ENCODE results near the gene NTN4.
A peak's percentile ranks its signal among the peaks of the same experiment; 100 is the strongest.
"Not testable (repeated sequence)": the region's sequence is repeated elsewhere in the genome, so short reads cannot be mapped to it uniquely, and the experiment has no call there.

NTN4 gene

DNA sequence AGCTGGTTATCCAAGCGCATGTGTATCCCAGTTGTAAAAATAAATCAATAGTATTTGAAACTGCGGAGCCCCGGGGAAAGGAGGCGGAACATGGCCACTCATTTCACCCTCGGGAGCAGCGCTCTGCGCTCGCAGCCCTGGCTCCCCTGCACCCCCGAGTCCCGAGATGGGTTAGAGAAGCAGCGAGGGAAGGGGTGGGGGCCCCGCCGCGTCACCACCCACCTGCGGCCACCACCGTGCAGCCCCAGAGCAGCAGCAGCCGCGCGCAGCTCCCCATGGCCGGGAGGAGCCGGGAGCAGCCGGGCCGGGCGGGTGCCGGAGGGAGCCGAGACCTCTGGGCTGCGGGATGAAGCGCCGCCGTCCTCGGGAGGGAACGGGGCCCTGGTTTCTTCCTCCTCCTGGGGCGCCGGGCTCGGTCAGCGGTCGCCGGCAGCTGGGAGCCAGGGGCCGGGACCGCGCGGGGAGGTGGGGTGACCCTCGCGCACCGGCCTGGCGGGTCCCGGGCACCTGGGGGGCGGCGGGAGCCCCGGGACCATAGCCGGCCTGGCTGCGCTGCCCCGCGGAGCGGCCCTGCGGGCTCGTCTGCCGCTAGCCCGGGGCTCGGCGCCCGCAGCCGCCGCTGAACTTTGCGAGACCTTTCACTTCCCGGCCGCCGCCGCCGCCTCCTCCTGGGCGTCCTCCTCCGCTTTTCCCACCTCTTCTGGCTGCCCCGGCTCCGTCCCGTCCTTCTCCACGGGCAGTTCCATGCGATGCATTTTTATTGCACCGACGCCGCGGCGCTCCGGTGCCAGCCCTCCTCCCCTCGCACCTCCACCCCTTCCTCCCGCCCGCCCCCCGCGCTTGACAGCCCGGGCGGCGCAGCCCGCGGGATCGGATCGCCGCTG lies at the start of gene NTN4:
NTN4 (minus strand) TSS at position 732 of the 884 bp plus-strand sequence; CDS start at position 277, 455 bp downstream.
- peak; percentile 43 for DNase-seq

DNA sequence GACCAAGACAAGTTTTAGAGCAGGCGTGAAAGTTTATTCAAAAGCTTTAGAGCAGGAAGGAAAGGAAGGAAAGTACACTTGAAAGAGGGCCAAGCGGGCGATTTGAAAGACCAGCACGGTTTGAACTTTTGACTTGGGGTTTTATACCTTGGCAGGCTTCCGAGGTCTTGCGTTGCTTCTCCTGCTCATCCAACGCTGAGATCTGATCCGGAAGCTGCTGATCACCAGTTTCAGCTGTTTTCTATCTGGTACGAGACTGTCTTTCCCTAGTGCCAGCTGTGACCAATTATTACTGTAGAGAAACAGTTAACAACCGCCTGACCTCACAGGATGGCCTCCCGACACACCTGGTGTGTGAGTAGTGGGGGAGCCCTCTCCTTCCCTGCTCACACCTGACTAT lies 47.6 kb upstream of the NTN4 start:
- peak; percentile 45 for DNase-seq

DNA sequence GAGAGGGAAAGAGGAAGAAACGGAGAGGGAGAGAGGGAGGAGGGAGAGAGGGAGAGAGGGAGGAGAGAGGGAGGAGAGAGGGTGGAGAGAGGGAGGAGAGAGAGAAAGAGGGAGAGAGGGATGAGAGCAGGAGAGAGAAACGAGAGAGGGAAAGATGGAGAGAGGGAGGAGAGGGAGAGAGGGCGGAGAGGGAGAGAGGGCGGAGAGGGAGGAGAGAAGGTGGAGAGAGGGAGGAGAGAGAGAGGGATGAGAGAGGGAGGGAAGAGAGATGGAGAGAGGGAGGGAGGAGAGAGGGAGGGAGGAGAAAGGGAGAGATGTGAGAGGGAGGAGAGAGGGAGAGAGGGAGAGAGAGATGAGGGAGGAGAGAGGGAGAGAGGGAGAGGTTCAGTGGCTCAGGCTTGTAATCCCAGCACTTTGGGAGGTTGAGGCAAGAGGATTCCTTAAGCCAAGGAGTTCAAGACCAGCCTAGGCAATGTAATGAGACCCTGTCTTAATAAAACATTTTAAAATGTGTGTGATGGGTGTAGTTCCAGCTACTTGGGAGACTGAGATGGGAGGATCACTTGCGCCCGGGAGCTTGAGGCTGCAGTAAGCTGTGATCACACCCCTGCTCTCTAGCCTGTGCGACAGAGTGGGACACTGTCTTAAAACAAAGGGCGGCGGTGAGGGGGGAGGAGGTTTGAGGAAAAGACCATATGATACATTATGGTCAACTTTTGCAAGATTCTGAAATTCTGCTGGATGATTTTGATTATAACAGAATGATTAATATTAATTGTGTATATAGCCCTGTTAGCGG lies 46.9 kb upstream of the NTN4 start:
- no peak for DNase-seq

DNA sequence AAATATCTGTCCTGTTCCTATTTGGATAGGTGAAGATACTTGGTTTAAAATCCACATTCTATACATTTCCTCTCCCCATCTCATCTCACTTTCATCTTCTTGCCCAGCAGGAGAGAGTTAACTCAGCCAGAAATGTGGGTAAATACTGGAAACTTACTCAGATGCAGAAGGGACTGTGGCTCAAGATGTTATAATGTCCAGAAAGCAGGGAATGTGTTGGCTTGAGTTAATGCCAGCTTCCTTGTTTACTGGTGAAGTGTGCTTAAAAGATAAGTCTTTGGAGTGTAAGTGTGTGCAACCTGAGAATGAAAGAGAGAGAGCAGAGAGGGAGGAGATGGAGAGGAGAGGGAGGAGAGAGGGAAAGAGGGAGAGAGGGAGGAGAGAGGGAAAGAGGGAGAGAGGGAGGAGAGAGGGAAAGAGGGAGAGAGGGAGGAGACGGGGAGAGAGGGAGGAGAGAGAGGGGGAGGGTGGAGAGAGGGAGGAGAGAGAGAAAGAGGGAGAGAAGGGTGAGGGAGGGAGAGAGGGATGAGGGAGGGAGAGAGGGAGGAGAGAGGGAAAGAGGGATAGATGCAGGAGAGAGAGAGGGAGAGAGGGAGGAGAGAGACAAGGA lies 46.2 kb upstream of the NTN4 start:
- DNase-seq, result no peak

DNA sequence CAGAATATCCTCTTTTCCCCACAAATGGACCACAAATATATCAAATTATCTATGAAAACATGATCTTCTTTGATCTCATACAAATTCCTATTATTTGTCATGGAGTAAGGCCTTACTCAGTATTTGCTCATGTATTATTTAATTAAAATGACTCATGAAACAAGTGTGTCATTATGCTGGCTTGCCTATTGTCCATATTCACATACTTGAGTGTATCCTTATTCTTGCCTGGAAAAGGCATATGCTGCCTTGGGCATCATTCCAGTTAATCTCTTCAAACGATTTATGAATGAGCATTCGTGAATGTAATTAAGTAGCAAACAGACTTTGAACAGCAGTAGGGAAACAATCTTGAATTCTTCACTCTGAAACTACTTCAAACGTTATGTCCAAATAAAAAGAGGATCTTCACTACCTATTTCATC lies 45.6 kb upstream of the NTN4 start:
- DNase-seq, result no peak

DNA sequence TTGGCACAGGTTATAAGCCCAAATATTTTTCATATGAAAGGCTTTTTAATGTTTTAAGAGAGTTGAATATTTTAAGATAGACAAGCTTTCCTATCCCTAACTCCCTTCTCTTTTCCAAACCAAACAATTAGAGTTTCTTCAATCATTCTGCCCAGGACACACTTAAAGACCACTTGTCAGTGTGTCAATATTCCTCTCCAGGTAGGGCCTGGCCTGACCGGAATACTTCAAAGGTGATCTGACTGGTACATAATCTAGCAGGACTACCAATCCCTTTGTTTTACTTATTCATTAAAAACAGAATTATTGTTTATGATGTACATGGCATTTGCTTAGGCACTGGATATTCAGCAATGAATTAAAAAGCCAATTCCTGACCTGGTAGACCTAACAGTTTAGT lies 44.0 kb upstream of the NTN4 start:
- no peak for DNase-seq

DNA sequence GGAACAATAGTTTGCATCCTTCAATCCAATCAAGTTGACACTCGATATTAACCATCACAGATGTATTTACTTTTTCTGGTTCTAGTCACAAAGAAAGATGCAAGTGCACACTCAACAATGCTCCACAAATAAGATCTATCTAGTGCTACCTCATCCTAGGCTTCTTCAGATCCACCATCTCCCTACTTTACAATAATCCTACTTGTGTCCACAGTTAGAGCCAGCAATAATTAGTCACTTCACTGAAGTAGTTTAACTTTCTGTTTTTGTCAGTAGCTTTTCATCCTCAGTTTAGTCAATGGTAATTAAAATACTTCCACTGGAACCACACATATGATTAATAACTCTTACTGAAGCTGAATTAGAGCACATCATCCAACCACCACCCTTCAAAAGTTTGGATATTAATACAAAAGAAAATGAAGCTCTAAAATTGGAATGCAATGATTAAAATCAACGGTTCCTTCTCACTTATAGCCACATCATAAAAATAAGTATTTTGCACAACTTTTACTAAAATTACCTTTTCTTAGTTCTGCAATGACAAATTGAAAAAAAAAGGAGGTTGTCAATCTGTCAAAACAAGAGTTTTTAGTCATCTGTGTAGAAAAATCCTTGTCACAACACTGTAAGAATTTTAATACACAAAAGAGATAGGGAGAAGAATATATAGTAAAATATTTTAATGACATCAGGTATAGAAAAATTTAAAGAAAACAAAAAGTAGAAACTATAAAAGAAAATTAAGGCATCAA lies 39.9 kb upstream of the NTN4 start:
- no peak for DNase-seq

DNA sequence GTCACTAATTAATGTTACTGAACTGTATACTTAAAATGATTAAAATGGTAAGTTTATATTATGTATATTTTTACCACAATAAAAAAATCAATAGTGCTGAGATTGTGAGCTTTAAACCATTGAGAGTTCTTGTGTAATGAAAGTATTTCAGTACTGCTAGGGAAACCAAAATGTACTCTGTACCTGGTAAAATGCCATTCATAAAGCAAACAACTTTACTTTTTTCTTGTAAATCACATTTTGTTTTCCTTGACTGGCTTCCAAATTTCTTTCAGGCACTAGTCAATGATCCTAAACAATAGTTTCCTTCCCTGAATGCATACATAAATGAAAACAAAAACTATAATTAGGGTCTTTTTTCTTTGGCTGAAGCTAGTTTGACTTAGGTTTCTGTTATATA lies 38.8 kb upstream of the NTN4 start:
- DNase-seq, result no peak

DNA sequence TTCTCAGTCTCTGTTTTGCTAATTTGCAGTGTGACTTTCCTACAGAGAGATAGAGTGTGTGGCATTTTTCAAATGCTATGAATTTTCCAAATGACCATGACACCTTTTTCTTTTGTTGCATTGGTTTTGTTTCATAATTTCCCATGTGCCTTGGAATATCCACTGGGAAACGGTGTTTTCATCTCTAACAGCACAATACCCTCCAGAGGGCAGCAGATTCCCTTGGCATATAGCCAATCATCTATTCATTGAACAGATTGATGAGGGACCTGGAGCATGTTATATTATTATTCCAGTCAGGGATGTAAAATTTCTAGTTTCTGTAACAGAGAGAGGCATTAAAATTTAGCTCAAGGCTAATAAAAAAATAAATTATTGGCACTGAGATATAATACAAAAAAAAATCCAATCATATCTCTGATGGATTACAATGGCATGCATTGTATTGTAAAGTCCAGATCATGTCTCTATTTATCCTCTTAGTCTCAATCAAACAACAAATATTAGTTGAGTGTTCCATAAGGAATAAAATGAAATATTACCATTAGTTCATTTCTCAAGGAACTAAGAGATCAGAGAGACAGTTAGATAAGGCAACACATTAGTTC lies 29.6 kb upstream of the NTN4 start:
- DNase-seq, result no peak

DNA sequence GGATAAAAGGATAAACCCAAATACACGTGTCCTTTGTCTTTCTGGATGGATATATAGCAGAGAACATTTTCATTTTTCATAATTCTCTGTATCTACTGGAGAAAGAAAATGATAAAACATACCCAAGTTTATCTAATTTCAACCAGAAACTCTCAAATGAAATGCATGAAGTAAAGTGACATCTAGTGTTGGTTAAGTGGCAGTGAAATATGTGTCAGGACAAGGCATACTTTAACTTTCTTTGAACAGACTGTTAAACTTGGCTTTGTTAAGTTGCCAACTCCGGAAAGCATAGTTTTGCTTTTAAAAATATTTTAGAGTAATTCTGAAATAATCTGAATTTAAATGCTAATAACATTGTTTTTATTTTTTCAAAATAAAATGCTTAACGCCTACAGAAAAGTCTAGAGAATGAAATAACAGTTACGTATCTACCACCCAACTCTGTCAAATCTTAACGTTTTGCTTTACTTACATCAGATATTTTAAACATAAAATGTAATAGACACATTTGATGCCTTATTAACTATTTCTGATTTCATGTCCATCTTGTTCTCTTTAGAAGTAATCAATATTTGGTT lies 25.2 kb upstream of the NTN4 start:
- DNase-seq, result no peak

DNA sequence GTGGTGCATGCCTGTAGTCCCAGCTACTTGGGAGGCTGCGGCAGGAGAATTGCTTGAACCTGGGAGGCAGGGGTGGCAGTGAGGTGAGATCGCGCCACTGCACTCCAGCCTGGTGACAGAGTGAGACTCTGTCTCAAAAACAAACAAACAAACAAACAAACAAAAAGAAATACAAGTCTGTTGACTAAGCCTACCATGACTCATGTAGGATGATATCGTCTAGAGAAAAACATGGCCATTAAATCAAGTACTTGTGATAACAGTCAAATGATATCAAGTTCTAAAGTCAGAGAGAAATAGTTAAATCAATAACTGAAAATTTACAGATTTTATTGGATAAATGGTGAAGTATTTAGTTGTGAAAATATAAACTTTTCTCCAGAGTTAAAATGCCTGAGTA lies 21.6 kb upstream of the NTN4 start:
- DNase-seq, result not testable (repeated sequence)

DNA sequence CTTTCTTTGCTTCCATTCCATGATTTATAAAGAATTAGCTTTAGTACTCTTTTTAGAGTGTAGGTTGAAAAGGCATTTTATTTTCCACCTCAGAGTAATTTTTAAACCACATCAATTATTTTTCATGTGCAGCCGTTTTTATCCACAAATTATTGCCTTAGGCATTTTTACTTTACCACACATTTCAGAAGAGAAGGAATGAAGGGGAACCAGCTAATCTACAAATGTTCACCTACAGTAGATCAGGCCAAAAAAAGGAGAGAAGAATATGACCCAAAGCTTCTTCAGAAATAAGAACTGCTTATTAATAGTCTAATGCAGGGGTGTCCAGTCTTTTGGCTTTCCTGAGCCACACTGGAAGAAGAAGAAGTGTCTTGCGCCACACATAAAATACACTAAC lies 19.8 kb upstream of the NTN4 start:
- no peak for DNase-seq

DNA sequence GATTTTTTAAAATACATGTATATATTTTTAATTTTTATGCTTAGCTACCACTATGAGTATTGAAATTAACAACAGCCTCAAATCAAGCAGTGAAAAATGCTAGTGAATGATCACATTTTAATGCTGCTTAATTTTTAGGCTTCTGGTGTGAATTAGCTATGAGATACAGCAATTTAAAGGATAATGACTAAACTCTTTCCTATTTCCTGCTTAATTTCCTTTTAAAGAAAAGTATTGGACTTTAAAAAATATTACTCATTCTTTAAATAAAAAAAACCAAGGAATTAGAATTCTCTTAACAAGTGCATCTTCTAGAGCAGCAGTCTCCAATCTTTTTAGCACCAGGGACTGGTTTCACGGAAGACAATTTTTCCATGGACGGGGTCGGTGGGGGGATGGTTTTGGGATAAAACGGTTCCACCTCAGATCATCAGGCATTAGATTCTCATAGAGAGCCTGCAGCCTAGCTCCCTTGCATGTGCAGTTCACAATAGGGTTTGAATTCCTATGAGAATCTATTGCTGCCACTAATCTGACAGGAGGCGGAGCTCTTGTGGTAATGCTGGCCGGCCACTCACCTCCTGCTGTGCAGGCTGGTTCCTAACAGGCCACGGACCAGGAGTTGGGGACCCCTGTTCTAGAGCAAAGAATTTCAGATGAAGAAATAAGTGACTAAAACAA lies 18.6 kb upstream of the NTN4 start:
- DNase-seq, result no peak

DNA sequence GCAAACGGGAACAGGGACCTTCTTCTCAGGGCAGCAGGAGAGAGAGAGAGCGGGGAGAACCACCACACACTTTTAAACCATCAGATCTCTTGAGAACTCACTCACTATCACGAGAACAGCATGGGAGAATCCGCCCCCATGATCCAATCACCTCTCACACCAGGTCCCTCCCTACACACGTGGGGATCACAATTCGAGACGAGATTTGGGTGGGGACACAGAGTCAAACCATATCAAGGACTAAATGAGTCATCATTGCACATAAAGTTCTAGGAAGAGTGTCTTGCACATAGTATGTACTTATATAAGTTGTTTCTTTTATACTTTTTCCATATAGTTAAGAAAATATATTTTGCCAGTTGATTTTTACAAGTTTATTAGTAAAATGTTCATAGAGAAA lies 17.6 kb upstream of the NTN4 start:
- no peak for DNase-seq

DNA sequence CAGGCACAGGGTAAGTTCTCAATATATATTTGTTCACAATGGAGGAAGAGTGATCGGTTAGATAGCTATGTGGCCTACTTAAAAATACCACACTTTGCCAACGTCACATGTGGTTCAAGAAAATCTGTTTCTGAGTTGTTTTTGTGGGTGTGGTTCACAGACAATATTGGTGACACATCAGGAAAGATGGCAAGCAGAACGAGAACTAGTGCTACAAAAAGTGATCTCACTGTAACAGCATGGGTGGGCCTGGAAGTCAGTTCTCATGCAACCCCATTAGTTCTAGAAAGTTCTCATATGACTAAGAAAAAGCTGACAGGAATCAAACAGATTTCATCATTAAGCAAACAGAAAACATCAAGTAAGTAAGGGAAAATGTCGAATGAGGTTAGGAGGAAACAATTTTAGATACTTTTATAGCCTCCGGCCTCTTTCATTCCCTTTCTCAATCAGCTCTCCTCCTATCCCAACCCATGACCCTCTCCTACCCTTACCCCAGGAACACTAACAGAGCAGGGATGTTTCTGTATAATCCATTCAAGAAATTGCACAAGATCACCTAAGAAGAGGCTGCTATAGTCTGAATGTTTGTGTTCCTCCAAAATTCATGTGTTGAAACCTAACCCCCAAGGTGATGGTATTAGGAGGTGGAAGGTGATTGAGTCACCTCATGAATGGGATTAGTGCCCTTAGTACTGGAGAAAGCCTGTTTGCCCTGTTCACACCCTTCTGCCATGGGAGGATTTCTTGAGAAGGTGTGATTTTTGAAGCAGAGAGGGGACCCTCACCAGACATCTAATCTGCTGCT lies 15.5 kb upstream of the NTN4 start:
- DNase-seq, result no peak

DNA sequence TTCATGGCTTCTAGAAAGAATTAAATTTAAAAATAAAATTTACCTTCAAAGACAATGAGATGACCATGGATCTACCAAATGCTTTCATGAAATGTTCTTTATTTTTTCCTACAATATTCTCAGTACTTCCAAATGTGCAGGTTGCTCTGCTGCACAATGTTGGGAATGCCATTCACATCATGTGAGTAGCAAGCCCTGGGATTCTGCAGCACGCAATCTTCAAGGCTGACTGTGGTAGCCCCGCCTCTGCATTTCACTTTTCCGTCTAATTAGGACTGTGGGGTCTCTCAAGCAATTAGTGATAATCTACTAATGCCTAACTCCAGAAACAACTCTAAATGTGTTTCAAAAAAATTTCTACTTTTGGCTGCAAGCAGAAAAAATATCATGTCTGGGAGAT lies 13.7 kb upstream of the NTN4 start:
- DNase-seq, result no peak

DNA sequence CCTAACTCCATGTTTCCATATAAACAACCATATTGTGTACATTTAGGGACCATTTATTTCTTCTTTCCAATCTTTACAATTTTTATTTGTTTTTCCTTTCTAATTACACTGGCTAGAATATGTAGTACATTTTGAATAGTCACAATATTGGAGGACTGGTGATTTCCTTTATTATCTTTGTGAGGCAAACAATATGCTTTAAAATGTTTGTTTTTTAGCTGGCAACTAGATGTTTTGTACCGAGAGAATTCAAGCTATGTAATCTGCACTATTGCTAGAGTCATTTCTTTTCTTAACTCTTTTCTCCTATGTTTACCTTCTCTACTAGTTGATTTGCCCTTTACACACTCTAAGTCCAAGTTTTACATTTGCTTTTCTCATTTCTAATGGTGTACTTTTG lies 13.3 kb upstream of the NTN4 start:
- no peak for DNase-seq

DNA sequence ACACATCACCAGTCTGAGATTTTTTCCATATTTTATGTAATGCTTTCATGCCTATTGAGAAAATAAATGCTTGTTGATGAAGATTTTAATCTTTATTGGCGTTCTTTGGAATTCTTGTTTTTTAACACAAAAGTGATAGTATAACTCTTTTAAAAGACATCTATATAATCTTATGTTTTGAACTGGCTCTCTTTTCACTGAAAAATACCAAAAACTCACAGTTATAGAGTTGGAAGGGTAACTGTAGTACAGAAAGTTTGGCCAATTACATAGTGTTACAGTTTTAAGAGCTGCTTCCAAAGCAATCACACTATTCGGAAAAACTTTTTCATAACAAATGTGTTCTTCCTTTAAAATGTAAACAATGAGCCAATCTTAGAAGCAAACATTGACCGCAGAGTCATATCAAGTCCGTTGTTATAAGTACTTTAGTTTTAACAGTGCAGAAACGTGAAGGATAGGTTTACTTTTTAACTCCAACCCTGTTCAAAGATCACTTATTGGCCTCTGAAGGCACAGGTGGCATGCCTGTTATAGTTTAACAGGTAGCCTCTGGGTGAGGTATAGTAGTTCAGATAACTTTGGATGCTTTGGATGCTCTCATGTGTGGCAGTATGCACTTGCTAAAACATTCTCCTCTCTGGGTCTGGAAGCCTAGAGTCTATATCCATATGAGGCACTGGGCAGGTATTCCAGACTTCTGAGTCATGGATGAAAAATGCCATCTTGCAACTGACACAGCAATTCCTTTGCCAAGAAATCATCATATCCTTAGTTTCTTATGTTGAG lies 12.1 kb upstream of the NTN4 start:
- DNase-seq, result no peak

DNA sequence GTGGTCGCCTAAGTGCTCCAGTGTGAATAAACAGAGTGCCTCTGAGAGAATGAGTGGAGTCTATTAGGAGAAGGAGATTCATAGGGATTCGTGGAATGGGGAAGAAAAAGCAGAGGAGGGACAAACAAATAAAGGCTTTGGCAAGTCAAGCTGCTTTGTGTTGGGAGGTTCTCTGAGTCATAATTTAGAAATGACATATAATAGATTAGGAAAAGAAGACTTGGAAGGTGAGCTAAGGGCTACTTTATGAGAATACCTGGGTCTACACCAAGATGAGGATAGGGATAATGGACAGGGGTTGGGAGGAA lies 6.4 kb upstream of the NTN4 start:
- DNase-seq, result no peak

All from femur (tissue), 1 donor.